B cell (primary cell): Measurements from ENCODE around the gene MAPK7. TPM values are rescaled to one million over a fixed set of nuclear protein-coding genes. Genes with fewer than 3 reads are reported as not detected.

Experiments used
- ATAC-seq: fragments of 200-7000 bp; cut with Tn5 transposase; one replicate; pipeline ENCODE4 v1.10.0; 2021; ENCODE audit warnings: low read depth, mild to moderate bottlenecking, moderate number of reproducible peaks, moderate library complexity
- CTCF ChIA-PET: fragments of 350-600 bp; sonication (Branson Sonifier 250); formaldehyde crosslinking; loops from one replicate; lab custom pipeline; 2021; ENCODE audit warnings: antibody characterized with exemption, inconsistent platforms; lab: Charles Lee
- POLR2A ChIA-PET: fragments of 350-600 bp; sonication (Branson Sonifier 250); formaldehyde crosslinking; loops from one replicate; lab custom pipeline; 2021; ENCODE audit warnings: antibody characterized with exemption; lab: Charles Lee
- DNase-seq: peaks from one replicate; pipeline ENCODE4 v3.0.0; 2013
- H2AFZ ChIP-seq: 2 replicates; pipeline ENCODE4 v1.6.1; 2012; ENCODE audit warnings: mild to moderate bottlenecking, low read depth, low read length; ENCODE audit not compliant: insufficient read depth, poor library complexity, severe bottlenecking
- H3K27ac ChIP-seq, 2 donors: 1 replicate in 1 of 2; 2 replicates in 1 of 2; pipeline ENCODE4 v1.5.1; 2012 to 2013; ENCODE audit warnings: low read length in 2 of 2, mild to moderate bottlenecking in 2 of 2, moderate library complexity in 1 of 2
- H3K27me3 ChIP-seq, 4 experiments: fragments of 200-600 bp in 1 of 4; sonication (generic) in 1 of 4; replicated peaks in 1 of 4; 1 replicate in 2 of 4; 2 replicates in 2 of 4; pipeline versions ENCODE4 v1.6.1 to v1.7.0; 2013 to 2016; ENCODE audit warnings: low read length in 3 of 4, mild to moderate bottlenecking in 2 of 4, mixed read lengths in 1 of 4, moderate library complexity in 1 of 4; ENCODE audit not compliant: insufficient read depth in 4 of 4, control insufficient read depth in 3 of 4; ENCODE audit errors: control extremely low read depth in 1 of 4
- H3K36me3 ChIP-seq, 2 experiments: replicated peaks in 1 of 2; 1 replicate in 1 of 2; 2 replicates in 1 of 2; pipeline versions ENCODE4 v1.6.1 to v1.7.1; 2013; ENCODE audit warnings: low read length in 1 of 2; ENCODE audit not compliant: insufficient read depth in 2 of 2, control insufficient read depth in 1 of 2; ENCODE audit errors: control extremely low read depth in 1 of 2, extremely low read depth in 1 of 2
- H3K4me1 ChIP-seq, 2 donors: fragments of 200-600 bp in 1 of 2; sonication (generic) in 1 of 2; 1 replicate in 1 of 2; 2 replicates in 1 of 2; pipeline versions ENCODE4 v1.5.1 to v1.6.1; 2013 to 2017; ENCODE audit warnings: low read length in 2 of 2; ENCODE audit not compliant: control insufficient read depth in 2 of 2, insufficient read depth in 2 of 2
- H3K4me2 ChIP-seq: replicated peaks from 2 replicates; pipeline ENCODE3; 2012; ENCODE audit warnings: mild to moderate bottlenecking, low read depth, low read length; ENCODE audit not compliant: poor library complexity, severe bottlenecking
- H3K4me3 ChIP-seq, 5 experiments: fragments of 200-600 bp in 1 of 5; sonication (generic) in 1 of 5; 1 replicate in 3 of 5; 2 replicates in 2 of 5; pipeline versions ENCODE4 v1.5.1 to v1.7.0; 2011 to 2016; ENCODE audit warnings: low read length in 4 of 5, mild to moderate bottlenecking in 4 of 5, low read depth in 2 of 5, control low read depth in 1 of 5, moderate library complexity in 1 of 5; ENCODE audit not compliant: insufficient read depth in 1 of 5; ENCODE audit errors: control extremely low read depth in 1 of 5, extremely low read depth in 1 of 5
- H3K79me2 ChIP-seq: fragments of 200-600 bp; sonication (generic); one replicate; pipeline ENCODE4 v1.6.0; 2016; ENCODE audit warnings: low read length; ENCODE audit not compliant: control insufficient read depth, insufficient read depth
- H3K9ac ChIP-seq: fragments of 200-600 bp; sonication (generic); 2 replicates; pipeline ENCODE4 v1.6.1; 2017; ENCODE audit warnings: mild to moderate bottlenecking, low read length, moderate library complexity
- H3K9me3 ChIP-seq, 3 donors: one replicate each; pipeline versions ENCODE4 v1.6.1 to v1.7.1; 2013; ENCODE audit warnings: low read length in 2 of 3; ENCODE audit not compliant: control insufficient read depth in 2 of 3, insufficient read depth in 1 of 3; ENCODE audit errors: control extremely low read depth in 1 of 3
- H4K20me1 ChIP-seq: 2 replicates; pipeline ENCODE4 v1.6.0; 2012; ENCODE audit warnings: mild to moderate bottlenecking, low read length; ENCODE audit not compliant: insufficient read depth, control insufficient read depth, poor library complexity, severe bottlenecking
- H3K27ac Mint-ChIP-seq: one replicate; pipeline ENCODE4 v1.8.0; 2021; ENCODE audit warnings: mixed read lengths
- H3K27me3 Mint-ChIP-seq: one replicate; pipeline ENCODE4 v1.8.0; 2021; ENCODE audit warnings: mixed read lengths
- H3K4me1 Mint-ChIP-seq: one replicate; pipeline ENCODE4 v1.8.0; 2021; ENCODE audit warnings: mixed read lengths
- H3K4me3 Mint-ChIP-seq: one replicate; pipeline ENCODE4 v1.8.0; 2021; ENCODE audit warnings: mixed read lengths
- H3K9me3 Mint-ChIP-seq: one replicate; pipeline ENCODE4 v1.8.0; 2022; ENCODE audit warnings: mixed read lengths; ENCODE audit not compliant: insufficient read depth
- CTCF ChIP-seq: fragments of 200-600 bp; IDR thresholded peaks from one replicate; pipeline ENCODE4 v1.8.0; 2022; ENCODE audit warnings: antibody characterized with exemption, mild to moderate bottlenecking
- EZH2 ChIP-seq: IDR thresholded peaks from 2 replicates; pipeline ENCODE4 v1.6.1; 2012; ENCODE audit warnings: borderline replicate concordance, low read depth, mild to moderate bottlenecking, moderate library complexity, low read length; ENCODE audit not compliant: insufficient read depth, poor library complexity, severe bottlenecking
- WGBS: methylation state at CpG from one replicate; pipeline ENCODE4 v1.1.5; 2013; ENCODE audit warnings: missing lambda C conversion rate; ENCODE audit not compliant: insufficient coverage; 5-methylcytosine and 5-hydroxymethylcytosine counted together
- intact Hi-C: fragments of 100-400 bp; cut with micrococcal nuclease; formaldehyde crosslinking; loops from one replicate; pipeline ENCODE4 v1.10.0; 2022
- polyA plus RNA-seq: library from polyadenylated mRNA; depleted of rRNA; stranded (reverse); fragments of >200 nt; gene quantifications from 2 replicates; pipeline ENCODE4 v1.2.3, GENCODE V29; 2012
- total RNA-seq, 2 donors: library from RNA; stranded (reverse); fragments of 120-200 nt in 1 of 2; gene quantifications; 1 replicate in 1 of 2; 2 replicates in 1 of 2; pipeline versions ENCODE4 v1.2.3 to v1.2.4, GENCODE V29; 2013 to 2022

The MAPK7 gene
- total and polyA plus RNA-seq, 2 donors (not counting 1 experiment from before 2014, with no cell fraction given), result 30.0 to 34.0 TPM

GRCh38 chr17:19377602-19378415, 489 bp upstream of the MAPK7 start:
- peak; percentile 98 for DNase-seq
- ChIA-PET POLR2A (interaction anchor here (0.5 to 1.7 kb wide), 11 partner anchors 8 to 1665 kb away, joined by 3 to 30 read pairs (median 3); partner anchors contain the start of genes AKAP10, B9D1, PRPSAP2 and USP22), CTCF (interaction anchor here (0.5 to 4.9 kb wide), 14 partner anchors 8 to 721 kb away, joined by 3 to 110 read pairs (median 4); partner anchors contain the start of gene B9D1)
- peaks cover 22% of the 10 kb centered on the region for H3K79me2 ChIP-seq
- peak overlapping the region; percentile 99 for H3K4me3 Mint-ChIP-seq
- TF ChIP-seq EZH2 (no peak), CTCF (no peak)
- no peaks in the 10 kb centered on the region for H3K27me3 ChIP-seq
- peak overlapping the region; percentile 96 for H3K9ac ChIP-seq
- peaks cover 2% of the 10 kb centered on the region for H4K20me1 ChIP-seq
- H2AFZ ChIP-seq, result peak overlapping the region; percentile 97
- intact Hi-C loops, result loop anchor here (1.0 to 10.0 kb wide), 6 partner anchors 8 to 523 kb away; partner anchors contain the start of genes B9D1 and PRPSAP2
- H3K4me1 Mint-ChIP-seq, result peaks cover 31% of the 10 kb centered on the region
- H3K4me1 ChIP-seq, result peaks cover 16 to 24% of the 10 kb centered on the region in 2 donors
- peak overlapping the region; percentile 99 for H3K27ac Mint-ChIP-seq
- H3K27ac ChIP-seq, result peak overlapping the region; percentile 86 to 95
- H3K36me3 ChIP-seq, result peaks cover 0 to 33% of the 10 kb centered on the region in 2 experiments
- no peaks in the 10 kb centered on the region for H3K9me3 ChIP-seq
- H3K4me2 ChIP-seq, result peak overlapping the region; percentile 99
- ATAC-seq, result peak; percentile 93
- no peaks in the 10 kb centered on the region for H3K9me3 Mint-ChIP-seq
- H3K27me3 Mint-ChIP-seq, result no peaks in the 10 kb centered on the region
- WGBS, result under 1% methylated on average over 67 of the region's 67 CpGs
- peak overlapping the region; percentile 77 to 96 (median 91) for H3K4me3 ChIP-seq
